ENCODE measurements around the gene WNT5B.

WNT5B gene

DNA sequence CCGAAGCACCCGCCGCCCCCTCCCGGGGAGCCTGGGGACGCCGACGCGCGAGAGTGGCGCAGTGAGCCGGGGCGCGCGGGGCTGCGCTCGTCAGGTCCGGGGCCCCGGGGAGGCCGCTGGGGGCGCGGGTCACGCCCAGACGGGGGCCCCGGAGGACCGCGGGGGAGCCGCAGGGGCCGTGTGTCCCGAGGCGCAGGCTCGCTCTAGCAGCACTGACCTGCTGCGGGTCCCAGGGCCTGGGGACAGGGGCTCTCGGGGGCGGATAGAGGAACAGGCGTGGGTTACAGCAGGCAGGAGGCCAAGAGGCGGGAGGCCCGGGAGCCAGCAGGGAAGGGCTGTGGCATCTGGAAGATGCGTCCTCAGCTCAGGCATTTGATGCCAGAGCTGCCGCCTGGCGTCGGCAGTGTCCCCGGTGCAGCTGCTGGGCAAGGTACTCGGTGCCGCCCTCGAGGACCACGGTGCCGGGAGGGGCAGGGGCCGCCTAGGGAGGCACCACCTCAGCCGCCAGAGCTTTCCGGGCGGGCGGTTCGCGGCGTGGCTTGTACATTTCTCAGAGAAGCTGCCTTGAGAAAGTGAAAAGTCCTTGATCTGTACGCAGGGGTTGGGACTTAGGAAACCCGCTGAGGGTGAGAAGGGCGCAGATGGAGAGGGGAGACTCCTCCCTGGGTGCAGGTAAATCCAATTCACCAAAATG, 1.2 kb downstream of the WNT5B start:
- DNase-seq (ENCODE audit: low read depth in 2 of 2): no peak

DNA sequence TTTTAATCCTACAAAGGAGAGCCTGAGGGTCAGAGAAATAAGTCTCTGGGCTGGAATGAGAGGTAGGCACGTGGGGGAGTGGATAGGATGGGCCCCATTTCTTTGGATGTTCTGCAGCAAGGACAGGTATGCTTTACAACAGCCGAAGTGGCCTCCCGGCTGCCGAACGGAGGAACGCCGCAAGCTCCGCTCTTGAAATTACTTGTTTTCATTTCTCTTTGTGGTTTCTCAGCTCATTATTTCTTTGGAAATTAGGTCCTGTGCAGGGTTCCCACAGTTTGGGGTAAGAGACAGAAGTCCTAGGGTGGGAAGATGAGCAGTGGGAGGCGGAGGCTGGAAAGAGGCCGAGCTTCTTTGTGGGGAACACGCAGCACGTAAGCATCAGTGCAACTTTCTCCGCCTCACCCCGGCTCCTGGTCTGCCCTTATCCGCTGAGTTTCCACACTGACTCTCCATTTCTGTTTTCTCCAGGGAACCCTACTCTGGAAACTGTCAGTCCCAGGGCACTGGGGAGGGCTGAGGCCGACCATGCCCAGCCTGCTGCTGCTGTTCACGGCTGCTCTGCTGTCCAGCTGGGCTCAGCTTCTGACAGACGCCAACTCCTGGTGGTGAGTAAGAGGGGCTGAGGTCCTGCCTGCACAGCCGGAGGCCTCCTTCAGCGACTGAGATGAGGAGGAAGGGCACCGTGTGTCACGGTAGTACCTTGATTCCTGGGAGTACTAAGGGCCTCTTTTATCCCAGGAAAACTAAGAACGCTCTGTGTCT, 2.0 kb downstream of the WNT5B start:
- no peak for DNase-seq (ENCODE audit: low read depth in 2 of 2)

DNA sequence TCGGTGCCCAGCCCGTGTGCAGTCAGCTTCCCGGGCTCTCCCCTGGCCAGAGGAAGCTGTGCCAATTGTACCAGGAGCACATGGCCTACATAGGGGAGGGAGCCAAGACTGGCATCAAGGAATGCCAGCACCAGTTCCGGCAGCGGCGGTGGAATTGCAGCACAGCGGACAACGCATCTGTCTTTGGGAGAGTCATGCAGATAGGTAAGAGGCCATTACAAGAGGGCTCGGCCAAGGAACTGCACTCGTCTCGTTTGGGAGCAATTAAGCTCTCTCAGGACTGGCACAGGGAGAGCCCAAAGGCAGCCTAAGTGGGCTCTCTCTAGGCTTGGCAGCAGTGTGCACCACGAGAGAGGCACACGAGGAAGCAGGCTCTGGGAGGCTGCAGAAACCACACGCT, 3.7 kb downstream of the WNT5B start:
- DNase-seq (ENCODE audit: low read depth in 2 of 2): no peak

DNA sequence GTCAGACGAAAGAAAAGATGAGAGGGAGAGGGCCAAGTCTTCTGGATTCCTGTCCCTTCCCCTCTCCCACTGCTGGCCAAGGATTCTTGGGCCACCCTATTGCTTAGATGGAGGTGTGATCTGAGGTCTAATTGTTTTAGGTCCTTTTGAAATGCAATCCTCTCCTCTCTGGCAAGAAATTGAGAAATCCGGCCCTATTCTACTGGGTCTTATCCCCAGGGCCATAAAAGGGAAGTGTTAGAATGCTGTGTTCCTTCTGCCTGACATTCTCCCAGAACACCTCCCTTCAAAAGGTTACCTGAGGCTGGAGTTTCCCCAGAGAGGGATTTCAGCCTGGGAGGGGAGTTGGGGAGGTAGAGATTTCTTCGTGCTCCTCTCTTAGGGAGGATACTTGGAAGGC, 4.4 kb downstream of the WNT5B start:
- no peak for DNase-seq (ENCODE audit: low read depth in 2 of 2)

DNA sequence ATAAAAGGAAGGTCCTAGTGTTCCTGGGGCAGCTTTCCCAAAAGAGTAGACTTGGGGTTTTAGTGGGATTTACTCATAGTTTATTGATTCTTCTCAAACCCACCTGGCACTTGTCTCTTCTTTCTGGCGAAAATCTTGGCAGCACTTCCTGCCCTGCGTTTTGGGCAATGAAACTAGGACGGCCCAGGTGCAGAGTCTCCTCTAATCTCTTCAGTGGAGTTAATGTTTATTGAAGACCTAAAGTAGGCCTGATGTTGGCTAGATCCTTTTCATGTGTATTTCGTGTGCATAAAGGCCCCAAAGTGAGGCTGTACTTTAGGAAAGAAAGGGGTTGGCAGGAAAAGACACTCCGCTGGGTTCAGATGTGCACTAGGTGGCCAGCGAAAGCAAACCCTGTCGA, 5.1 kb downstream of the WNT5B start:
- no peak for DNase-seq (ENCODE audit: low read depth in 2 of 2)

DNA sequence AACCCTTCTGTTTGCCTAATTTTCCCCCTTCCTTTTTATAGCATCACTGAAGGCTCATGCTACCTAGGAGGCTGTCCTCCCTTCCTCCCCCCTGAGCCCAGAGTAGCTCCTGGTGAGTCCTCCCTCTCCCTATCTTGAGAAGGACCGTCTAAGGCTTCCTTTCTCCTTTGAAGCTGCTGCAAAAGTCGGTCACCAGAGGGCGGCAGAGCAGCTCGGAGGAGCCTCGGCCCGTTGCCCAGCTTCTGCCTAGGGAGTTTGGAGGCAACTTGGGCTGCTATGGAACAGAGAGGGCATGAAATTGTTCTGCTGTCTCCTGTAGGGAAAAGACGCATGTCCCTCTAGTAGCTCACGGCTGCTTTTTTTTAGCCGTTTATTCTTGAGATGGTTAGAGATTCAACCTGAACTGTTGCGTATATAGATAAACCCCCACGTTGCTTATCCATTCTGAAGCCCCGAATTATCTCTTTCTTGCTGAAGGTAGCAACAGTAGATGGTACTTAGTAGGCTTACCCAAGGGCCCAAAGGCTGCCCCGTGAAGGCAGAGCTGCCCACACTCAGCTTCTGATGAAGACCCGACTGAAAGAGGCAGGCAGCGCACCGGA, 5.7 kb downstream of the WNT5B start:
- peak; percentile 17 to 30 for DNase-seq (ENCODE audit: low read depth in 2 of 2)

DNA sequence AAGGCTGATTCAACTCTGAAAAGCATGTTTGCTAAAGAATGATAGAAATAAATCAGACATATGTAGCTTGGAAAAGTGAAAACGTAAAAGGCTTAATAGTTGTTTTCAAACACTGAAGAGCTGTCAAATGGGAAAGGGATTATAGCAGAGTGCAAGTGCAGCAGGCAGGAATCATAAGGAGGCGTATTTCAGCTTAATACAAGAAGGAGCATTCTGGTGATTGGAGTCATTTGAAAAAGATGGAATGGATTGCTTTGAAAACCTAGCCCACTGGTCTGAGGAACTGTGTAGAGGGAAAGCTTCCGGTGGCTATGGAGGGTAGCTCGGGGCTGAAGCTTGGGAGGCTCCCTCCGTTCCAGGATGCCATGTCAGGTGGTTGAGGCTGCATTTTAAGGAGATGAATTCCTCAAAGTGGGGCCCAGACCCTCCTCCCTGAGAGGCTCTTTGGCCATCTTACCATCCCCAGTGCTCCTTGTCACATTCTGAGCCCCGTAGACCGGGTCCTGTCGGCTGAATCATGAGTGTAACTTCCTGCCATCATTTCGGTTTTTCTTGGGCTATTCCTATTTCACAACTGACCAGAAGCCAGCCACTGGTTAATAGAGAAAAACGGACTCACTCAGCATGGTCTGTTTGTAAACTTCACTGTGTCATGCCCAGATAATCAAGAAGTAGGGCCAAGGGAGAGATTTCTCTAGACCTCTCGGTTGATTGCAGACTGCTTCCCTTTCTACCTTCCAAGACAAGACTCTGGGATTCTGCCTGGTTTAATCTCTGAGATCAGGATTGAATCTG, 6.5 kb downstream of the WNT5B start:
- DNase-seq (ENCODE audit: low read depth in 2 of 2): no peak

DNA sequence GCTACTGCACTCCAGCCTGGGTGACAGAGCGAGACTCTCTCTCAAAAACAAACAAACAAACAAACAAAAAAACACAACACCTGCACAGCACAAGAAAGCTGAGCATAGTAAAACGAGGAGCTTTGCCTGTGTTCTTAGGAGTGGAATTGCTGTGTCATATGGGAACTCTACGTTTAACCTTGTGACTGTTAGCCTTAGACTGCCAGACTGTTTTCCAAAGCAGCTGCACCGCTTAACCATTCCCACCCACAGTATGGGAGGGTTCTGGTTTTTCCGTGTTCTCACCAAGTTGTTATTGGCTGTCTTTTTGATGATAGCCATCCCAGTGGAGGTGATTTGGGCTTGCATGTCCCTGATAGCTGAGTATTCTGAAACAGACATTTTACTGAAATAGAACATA, 9.2 kb downstream of the WNT5B start:
- no peak for DNase-seq (ENCODE audit: low read depth in 2 of 2)

DNA sequence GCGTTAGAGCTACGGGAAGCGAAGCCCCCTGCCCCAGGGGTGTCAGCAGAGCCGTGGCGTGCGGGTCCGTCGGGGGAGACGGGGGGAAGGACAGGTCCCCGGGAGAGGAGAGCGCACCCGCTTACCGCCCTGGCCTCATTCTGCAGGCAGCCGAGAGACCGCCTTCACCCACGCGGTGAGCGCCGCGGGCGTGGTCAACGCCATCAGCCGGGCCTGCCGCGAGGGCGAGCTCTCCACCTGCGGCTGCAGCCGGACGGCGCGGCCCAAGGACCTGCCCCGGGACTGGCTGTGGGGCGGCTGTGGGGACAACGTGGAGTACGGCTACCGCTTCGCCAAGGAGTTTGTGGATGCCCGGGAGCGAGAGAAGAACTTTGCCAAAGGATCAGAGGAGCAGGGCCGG, 10.5 kb downstream of the WNT5B start:
- DNase-seq (ENCODE audit: low read depth in 2 of 2): no peak

DNA sequence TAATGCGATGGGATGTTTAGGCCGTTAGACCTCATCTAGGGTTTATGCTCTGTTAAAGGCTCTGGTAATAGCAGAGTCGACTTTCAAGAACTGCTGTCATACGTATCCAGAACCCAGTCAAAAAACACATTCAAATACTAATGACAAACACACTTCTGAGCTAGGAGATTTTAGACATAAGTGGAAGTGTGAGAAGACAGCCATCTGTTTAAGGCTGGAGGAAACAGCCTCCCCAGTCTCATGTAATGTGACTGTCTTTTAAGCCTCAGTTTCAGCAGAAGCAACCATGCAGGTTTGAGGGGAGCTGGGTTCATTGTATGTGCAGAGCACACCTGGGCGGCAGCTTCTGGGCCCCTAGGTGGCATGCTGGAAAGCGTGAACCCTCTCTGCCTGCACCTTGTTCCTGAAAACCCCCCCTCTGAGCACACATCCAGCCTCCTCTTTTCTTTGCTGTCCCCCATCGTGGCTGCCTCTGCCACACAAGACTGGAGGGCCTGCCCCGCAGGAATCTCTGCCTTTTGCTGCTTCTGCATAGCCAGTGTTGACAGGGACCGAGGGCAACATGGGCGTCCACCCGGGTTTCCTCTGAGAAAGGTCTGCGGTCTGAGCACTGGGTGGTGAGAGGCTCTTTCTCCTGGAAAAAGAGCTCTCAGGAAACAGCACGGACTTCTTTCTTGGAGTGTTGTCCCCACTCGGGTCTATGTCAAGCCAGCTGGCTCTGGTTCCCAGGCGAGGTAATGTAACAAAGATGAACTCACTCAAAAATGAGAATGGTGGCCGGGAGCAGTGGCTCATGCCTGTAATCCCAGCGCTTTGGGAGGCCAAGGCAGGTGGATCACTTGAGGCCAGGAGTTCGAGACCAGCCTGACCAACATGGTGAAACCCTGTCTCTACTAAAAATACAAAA, 11.6 kb downstream of the WNT5B start:
- DNase-seq (ENCODE audit: low read depth in 2 of 2): no peak

DNA sequence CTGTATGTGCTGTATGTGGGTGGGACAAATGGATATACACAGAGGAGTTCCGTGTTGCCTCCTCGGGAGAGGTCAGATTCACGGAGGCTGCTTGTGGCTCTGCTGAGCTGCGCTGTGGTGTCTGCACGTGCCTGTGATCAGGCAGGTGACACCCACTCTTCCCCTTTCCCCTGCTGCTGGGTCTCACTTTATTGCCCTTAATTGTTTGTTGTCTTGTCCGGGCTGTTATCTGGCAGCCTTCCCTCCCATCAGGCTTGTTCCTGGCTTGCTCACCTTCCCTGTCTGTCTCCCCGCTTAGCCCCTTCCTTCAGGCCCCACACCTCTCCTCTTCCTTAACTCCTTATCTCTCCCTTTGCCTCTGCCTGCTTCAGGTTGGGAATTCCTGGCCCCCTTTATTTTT, 13.5 kb downstream of the WNT5B start:
- no peak for DNase-seq (ENCODE audit: low read depth in 2 of 2)

DNA sequence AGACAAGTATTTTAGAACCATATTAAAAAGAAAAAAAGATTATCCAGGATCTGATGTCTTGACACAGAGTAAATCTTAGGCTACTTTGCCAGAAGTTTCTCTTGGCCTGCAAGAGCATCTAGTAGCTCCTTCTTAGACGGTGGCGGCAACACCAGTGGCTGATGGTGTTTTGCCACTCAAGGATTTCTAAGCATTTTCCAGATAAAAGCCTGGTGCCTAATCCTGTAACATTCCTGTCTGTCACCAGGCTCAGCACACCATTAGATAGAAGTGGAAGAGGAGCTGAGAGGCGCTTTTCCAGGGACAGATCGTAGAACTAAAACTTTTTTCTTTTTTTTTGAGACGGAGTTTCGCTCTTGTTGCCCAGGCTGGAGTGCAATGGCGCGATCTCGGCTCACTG, 14.0 kb downstream of the WNT5B start:
- DNase-seq (ENCODE audit: low read depth in 2 of 2): no peak

DNA sequence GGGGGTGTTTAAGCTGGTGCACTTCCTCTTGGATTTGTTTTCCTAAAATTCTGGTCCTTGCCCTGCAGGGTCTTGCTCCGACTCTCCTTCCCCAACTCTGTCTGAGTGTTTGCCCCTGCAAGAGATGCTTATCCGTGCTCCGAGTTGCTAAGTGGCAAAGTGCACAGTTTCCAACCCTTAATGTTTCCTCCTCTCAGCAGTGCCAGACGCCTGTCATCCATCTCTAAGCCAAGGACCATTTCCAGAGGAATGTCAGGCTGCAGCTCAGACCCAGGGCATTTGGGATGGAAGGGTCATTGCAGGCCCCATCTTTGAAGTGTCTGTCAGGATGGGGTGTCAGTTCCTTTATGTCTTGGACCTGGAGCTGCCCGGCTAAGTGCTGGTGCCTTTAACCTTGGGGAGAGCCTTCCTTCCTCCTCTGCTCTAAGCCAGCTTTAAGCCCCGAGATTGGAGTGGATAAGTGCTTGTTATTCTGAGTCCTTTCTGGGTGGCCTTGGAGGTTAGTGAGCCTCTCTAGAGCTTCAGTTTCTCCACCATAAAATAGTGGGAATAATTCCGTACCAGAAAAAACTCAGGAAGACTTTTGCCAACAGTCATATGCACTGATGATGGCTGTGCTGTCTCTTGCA, 15.0 kb downstream of the WNT5B start:
- DNase-seq (ENCODE audit: low read depth in 2 of 2): no peak

DNA sequence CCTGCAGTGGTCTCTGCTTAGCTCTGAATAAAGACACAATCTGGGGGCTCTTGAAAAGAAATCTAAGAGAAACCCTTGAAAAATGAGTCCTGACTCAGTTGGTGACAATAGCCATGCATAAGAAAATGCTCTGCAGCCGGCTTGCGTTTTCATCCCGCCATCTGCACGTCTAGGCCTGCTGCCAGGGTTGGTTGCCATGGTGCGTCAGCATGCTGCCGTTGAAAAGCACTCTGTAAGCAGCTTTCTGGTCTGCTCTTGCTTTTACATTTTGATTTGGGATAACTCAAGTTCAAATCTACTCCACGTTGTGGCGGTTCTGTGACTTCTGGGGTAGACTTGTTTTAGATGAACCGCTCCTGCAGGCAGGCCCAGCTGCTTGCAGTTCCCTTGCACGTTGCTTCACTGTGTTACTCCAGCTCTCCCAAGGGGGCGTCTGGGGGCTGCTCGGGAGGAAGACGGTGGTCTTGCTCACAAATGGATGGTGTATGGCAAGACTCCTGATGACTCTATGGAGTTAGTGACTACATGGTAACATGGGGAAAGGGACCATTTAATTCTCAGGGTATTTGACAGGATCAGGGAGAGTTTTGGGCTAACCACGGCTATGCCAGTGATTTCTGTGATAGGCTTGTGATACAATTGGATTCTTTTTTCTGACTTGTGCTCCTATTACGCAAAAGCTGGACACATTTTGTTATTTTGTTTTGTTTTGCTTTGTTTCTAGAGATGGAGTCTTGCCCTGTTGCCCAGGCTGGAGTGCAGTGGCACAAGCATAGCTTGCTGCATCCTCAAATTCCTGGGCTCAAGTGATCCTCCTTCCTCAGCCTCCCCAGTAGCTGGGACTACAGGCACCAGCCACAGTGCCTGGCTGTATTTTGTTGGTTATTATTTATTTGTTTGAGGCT, 15.8 kb downstream of the WNT5B start:
- DNase-seq (ENCODE audit: low read depth in 2 of 2): no peak

DNA sequence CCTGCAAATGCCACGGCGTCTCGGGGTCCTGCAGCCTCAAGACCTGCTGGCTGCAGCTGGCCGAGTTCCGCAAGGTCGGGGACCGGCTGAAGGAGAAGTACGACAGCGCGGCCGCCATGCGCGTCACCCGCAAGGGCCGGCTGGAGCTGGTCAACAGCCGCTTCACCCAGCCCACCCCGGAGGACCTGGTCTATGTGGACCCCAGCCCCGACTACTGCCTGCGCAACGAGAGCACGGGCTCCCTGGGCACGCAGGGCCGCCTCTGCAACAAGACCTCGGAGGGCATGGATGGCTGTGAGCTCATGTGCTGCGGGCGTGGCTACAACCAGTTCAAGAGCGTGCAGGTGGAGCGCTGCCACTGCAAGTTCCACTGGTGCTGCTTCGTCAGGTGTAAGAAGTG, 16.8 kb downstream of the WNT5B start:
- no peak for DNase-seq (ENCODE audit: low read depth in 2 of 2)

DNA sequence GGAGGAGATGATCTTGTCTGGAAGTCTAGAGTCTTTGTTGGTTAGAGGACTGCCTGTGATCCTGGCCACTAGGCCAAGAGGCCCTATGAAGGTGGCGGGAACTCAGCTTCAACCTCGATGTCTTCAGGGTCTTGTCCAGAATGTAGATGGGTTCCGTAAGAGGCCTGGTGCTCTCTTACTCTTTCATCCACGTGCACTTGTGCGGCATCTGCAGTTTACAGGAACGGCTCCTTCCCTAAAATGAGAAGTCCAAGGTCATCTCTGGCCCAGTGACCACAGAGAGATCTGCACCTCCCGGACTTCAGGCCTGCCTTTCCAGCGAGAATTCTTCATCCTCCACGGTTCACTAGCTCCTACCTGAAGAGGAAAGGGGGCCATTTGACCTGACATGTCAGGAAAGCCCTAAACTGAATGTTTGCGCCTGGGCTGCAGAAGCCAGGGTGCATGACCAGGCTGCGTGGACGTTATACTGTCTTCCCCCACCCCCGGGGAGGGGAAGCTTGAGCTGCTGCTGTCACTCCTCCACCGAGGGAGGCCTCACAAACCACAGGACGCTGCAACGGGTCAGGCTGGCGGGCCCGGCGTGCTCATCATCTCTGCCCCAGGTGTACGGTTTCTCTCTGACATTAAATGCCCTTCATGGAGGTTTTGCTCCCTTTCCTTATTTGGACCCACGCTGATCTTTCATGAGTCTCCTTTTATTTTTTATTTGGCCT, 17.7 kb downstream of the WNT5B start:
- DNase-seq (ENCODE audit: low read depth in 2 of 2): no peak

DNA sequence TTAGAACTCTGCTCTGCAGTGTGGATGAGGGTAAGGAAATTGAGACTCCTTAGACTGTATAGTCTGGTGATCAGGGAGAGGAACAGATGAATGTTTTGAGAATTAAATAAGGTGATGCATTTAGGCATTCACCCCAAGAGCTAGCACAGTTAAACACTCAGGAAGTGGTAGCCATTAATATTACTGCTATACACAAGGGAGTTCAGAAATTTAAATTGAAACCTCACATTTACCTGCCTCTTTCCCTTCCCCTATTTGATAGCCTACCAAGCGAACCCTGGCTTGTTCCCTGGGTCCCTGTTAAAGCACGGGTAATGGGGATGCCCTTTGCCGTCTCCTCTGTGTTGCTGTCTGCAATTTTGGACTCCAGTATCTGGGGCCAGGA, 18.2 kb downstream of the WNT5B start:
- DNase-seq (ENCODE audit: low read depth in 2 of 2): no peak

DNA sequence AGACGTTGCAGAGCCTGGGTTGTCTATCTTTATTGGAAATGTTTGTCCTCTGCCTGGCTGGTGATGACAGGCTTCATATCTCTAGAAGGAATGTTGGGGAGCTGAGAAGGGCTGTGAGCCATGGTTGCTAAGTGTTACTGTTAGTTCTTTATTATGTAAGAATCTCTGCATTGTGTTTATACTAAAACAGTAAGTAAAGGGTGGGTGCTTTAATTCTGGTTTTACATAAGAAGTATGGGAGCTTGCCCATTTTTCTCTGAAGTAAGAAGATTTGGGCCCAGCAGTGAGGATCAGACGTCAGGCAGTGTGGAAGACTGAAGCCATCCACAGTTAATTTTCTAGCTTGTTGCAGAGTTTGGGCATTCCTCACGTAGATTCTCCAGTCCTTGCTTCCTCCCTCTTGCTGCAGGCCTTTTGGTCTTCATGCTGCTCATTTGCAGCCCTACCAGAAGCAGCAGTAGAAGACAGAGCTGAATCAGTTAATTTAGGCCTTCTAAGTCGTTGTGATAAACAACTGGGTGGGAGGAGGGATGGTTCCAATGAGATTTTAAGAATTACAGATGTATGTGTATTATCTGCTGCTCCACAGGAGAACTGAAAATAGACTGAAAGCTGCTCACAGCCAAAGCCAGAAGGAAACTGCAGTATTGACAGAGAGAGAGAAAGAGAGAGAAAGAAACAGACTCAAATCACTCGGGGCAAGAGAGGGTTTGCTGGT, 21.4 kb downstream of the WNT5B start:
- DNase-seq (ENCODE audit: low read depth in 2 of 2): no peak

DNA sequence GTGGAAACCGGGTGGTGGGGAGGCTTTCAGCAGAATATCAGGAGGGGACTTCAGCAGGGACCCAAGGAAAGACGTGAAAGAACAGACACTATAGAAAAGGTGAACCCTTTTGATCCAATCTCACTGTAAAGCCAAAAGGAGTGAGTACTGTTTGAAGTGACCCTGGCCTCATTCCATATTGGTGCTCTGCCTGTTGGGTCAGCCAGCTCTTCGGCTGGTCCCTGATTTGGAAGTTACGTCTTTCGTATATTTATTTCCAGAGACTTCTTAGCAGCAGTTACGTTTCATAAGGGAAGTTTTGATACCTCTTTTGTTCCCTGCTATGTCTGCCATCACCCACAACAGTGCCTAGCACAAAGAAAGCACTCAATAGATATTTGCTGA, 21.9 kb downstream of the WNT5B start:
- no peak for DNase-seq (ENCODE audit: low read depth in 2 of 2)
